Endometrial microvascular endothelial cells (primary cell): ENCODE measurements around the gene YJU2. TPM values are rescaled to one million over a fixed set of nuclear protein-coding genes. Genes with fewer than 3 reads are reported as not detected.

Experiments used
- in situ Hi-C: cut with HindIII; loops from 2 replicates; pipeline ENCODE4 v1.10.0; 2017; ENCODE audit warnings: low sequenced_read_pairs, low pct_unique_long_range_greater_than_20kb; ENCODE audit errors: inconsistent ontology term
- total RNA-seq: library from RNA; depleted of rRNA; stranded (reverse); fragments of >200 nt; gene quantifications from one replicate; pipeline ENCODE4 v1.2.3, GENCODE V29; 2015; ENCODE audit errors: inconsistent ontology term

Gene YJU2
- total RNA-seq, 1 donor from 2014 or later: 39.5 TPM

DNA sequence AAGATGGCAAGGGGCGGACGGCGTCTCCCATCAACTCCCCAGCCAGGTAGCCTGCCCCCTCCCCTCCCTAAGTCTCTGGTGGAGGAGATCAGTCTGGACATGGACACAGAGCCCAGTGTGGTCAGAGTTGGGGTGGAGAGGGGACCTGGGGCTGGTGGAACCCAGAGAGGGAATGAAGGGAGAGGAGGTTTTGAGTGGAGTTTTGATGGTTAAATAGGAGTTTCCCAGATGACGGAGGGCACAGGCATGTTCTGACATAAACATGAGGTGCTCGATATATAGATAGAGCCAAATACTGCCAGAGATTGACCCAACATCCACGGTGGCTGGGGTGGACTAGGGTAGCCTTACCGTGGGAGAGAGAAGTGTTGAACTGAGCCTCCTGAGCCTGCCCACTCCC lies 71.6 kb downstream of the YJU2 start:
- in situ Hi-C loops: no loop called here

Other genes starting within 250 kb of the YJU2 start
- gene PIAS4, start 239.3 kb upstream of the YJU2 start, total RNA-seq: 39.8 TPM
- 28.1 TPM for gene ZBTB7A, start 180.2 kb upstream of the YJU2 start, total RNA-seq
- 156 TPM for gene MAP2K2, start 123.0 kb upstream of the YJU2 start, total RNA-seq
- not detected for gene CREB3L3, start 93.4 kb upstream of the YJU2 start, total RNA-seq
- gene SIRT6, start 64.5 kb upstream of the YJU2 start, total RNA-seq: 23.2 TPM
- not detected for gene ANKRD24, start 64.4 kb upstream of the YJU2 start, total RNA-seq
- gene EBI3, start 17.6 kb upstream of the YJU2 start, total RNA-seq: 1.1 TPM
- not detected for gene SHD, start 32.2 kb downstream of the YJU2 start, total RNA-seq
- not detected for gene TMIGD2, start 55.3 kb downstream of the YJU2 start, total RNA-seq
- 15.1 TPM for gene FSD1, start 57.5 kb downstream of the YJU2 start, total RNA-seq
- gene STAP2, start 91.7 kb downstream of the YJU2 start, total RNA-seq: 15.0 TPM
- gene MPND, start 96.5 kb downstream of the YJU2 start, total RNA-seq: 3.5 TPM
- gene SH3GL1, start 153.5 kb downstream of the YJU2 start, total RNA-seq: 128 TPM
- gene CHAF1A, start 155.6 kb downstream of the YJU2 start, total RNA-seq: 21.3 TPM
- 125 TPM for gene UBXN6, start 210.7 kb downstream of the YJU2 start, total RNA-seq
- gene HDGFL2, start 225.2 kb downstream of the YJU2 start, total RNA-seq: 66.1 TPM